Keratinocyte (primary cell): Measurements from ENCODE around the gene LAMA4. TPM values are rescaled to one million over a fixed set of nuclear protein-coding genes. Genes with fewer than 3 reads are reported as not detected.

Experiments used
- DNase-seq: peaks from one replicate; pipeline ENCODE4 v3.0.0-alpha.2; 2011; ENCODE audit warnings: low read depth, missing footprints, low spot score
- FAIRE-seq: peaks from 2 replicates; lab custom pipeline; 2011; peaks lifted over from hg19 to GRCh38; lab: Jason Lieb, UNC
- H2AFZ ChIP-seq: 2 replicates; pipeline ENCODE4 v1.6.0; 2012; ENCODE audit warnings: low read length, control low read depth, inconsistent platforms; ENCODE audit not compliant: control insufficient read depth
- H3K27ac ChIP-seq: 2 replicates; pipeline ENCODE4 v1.5.1; 2011; ENCODE audit warnings: low read length; ENCODE audit not compliant: control insufficient read depth, insufficient read depth
- H3K27me3 ChIP-seq: 3 replicates; pipeline ENCODE4 v1.6.0; 2011; ENCODE audit warnings: low read length; ENCODE audit not compliant: control insufficient read depth, insufficient read depth; ENCODE audit errors: extremely low read depth
- H3K36me3 ChIP-seq, 2 experiments: 2 replicates in 1 of 2; 3 replicates in 1 of 2; pipeline ENCODE4 v1.5.1; 2011; ENCODE audit warnings: low read length in 2 of 2, mild to moderate bottlenecking in 1 of 2; ENCODE audit not compliant: control insufficient read depth in 2 of 2, insufficient read depth in 2 of 2; ENCODE audit errors: extremely low read depth in 1 of 2
- H3K4me1 ChIP-seq: 3 replicates; pipeline ENCODE4 v1.5.1; 2011; ENCODE audit warnings: low read length; ENCODE audit not compliant: control insufficient read depth, insufficient read depth; ENCODE audit errors: extremely low read depth
- H3K4me2 ChIP-seq: 3 replicates; pipeline ENCODE4 v1.6.0; 2011; ENCODE audit warnings: low read depth, low read length; ENCODE audit not compliant: control insufficient read depth, insufficient read depth; ENCODE audit errors: extremely low read depth
- H3K4me3 ChIP-seq, 3 experiments: fragments of 200-600 bp in 1 of 3; sonication (generic) in 1 of 3; 2 replicates in 2 of 3; 3 replicates in 1 of 3; pipeline ENCODE4 v1.5.1; 2011 to 2016; ENCODE audit warnings: low read length in 3 of 3, mild to moderate bottlenecking in 3 of 3, control low read depth in 2 of 3, inconsistent platforms in 1 of 3, low read depth in 1 of 3, mixed read lengths in 1 of 3, mixed run types in 1 of 3, moderate library complexity in 1 of 3; ENCODE audit not compliant: control insufficient read depth in 2 of 3, insufficient read depth in 2 of 3; ENCODE audit errors: extremely low read depth in 1 of 3
- H3K79me2 ChIP-seq: 2 replicates; pipeline ENCODE4 v1.6.0; 2012; ENCODE audit warnings: low read length; ENCODE audit not compliant: control insufficient read depth, insufficient read depth
- H3K9ac ChIP-seq: 3 replicates; pipeline ENCODE4 v1.6.0; 2011; ENCODE audit warnings: low read length; ENCODE audit not compliant: control insufficient read depth, insufficient read depth; ENCODE audit errors: extremely low read depth
- H3K9me1 ChIP-seq: 3 replicates; pipeline ENCODE4 v1.6.0; 2011; ENCODE audit warnings: low read length; ENCODE audit not compliant: control insufficient read depth, insufficient read depth; ENCODE audit errors: extremely low read depth
- H3K9me3 ChIP-seq: 2 replicates; pipeline ENCODE4 v1.5.1; 2012; ENCODE audit warnings: low read depth, low read length; ENCODE audit not compliant: control insufficient read depth
- H4K20me1 ChIP-seq: 3 replicates; pipeline ENCODE4 v1.6.0; 2011; ENCODE audit warnings: low read length; ENCODE audit not compliant: control insufficient read depth, insufficient read depth; ENCODE audit errors: extremely low read depth
- CTCF ChIP-seq, 3 experiments: IDR thresholded peaks in 1 of 3; conservative IDR thresholded peaks in 1 of 3; optimal IDR thresholded peaks in 1 of 3; 2 replicates in 2 of 3; 3 replicates in 1 of 3; pipeline versions ENCODE3 to v1.5.1; 2011; ENCODE audit warnings: low read length in 3 of 3, mild to moderate bottlenecking in 3 of 3, moderate library complexity in 2 of 3, control low read depth in 1 of 3, inconsistent platforms in 1 of 3; ENCODE audit not compliant: insufficient read depth in 2 of 3; ENCODE audit errors: extremely low read depth in 1 of 3
- EZH2 ChIP-seq: IDR thresholded peaks from one replicate; pipeline ENCODE4 v1.6.1; 2012; ENCODE audit warnings: inconsistent platforms, mild to moderate bottlenecking, low read length, moderate library complexity
- dilution Hi-C: fragments of 300-500 bp; cut with MboI; formaldehyde crosslinking; loops from one replicate; pipeline ENCODE4 v1.7.0; 2020; ENCODE audit warnings: low sequenced_read_pairs; ENCODE audit not compliant: extremely low pct_ligation_motif_present
- polyA plus RNA-seq, 5 experiments: library from polyadenylated mRNA; depleted of rRNA in 3 of 5; stranded (reverse) in 3 of 5; stranded (forward) in 1 of 5; unstranded in 1 of 5; fragments of >200 nt; gene quantifications; 1 replicate in 1 of 5; 2 replicates in 3 of 5; 3 replicates in 1 of 5; pipeline versions ENCODE4 v1.2.1 to v1.2.3, GENCODE V29; 2011 to 2012; ENCODE audit warnings: missing spikeins in 2 of 5, low read depth in 1 of 5, low replicate concordance in 1 of 5

Gene LAMA4
- polyA plus RNA-seq, 1 donor (not counting 4 experiments of a cell fraction or from before 2014, with no cell fraction given), result 0.12 TPM

- Histone ChIP-seq H3K27ac (no peak overlapping the region), H3K9me1 (no peaks in the 10 kb centered on the region), H3K36me3 (no peaks in the 10 kb centered on the region), H2AFZ (no peak overlapping the region), H3K4me2 (no peak overlapping the region), H3K9me3 (no peaks in the 10 kb centered on the region), H3K9ac (no peak overlapping the region), H3K4me1 (peaks cover 7% of the 10 kb centered on the region), H3K79me2 (no peaks in the 10 kb centered on the region), H4K20me1 (no peaks in the 10 kb centered on the region), H3K4me3 (no peak overlapping the region), H3K27me3 (no peaks in the 10 kb centered on the region)
- dilution Hi-C loops, result no loop called here
- FAIRE-seq, result no peak
- TF ChIP-seq CTCF (optimal IDR thresholded peaks at IDR 0.05 in 1 of 3, IDR thresholded peaks at IDR 0.05 in 1 of 3, conservative IDR thresholded peaks at IDR 0.05 in 1 of 3; ENCODE audit: extremely low read depth in 1 of 3, insufficient read depth in 2 of 3, low read length in 3 of 3) (no peak), EZH2 (no peak)
- DNase-seq, result no peak
These were observed 26.4 kb downstream of the LAMA4 start for GRCh38 chr6:112227992-112228391.

GRCh38 chr6:112227411-112227810 lies 27.0 kb downstream of the LAMA4 start:
- TF ChIP-seq EZH2, result no peak
- no peak for TF ChIP-seq CTCF (optimal IDR thresholded peaks at IDR 0.05 in 1 of 3, IDR thresholded peaks at IDR 0.05 in 1 of 3, conservative IDR thresholded peaks at IDR 0.05 in 1 of 3; ENCODE audit: extremely low read depth in 1 of 3, insufficient read depth in 2 of 3, low read length in 3 of 3)
- DNase-seq, result no peak
- H3K9me1 ChIP-seq, result no peaks in the 10 kb centered on the region
- H3K36me3 ChIP-seq, result no peaks in the 10 kb centered on the region
- H3K79me2 ChIP-seq, result no peaks in the 10 kb centered on the region
- H3K9me3 ChIP-seq, result no peaks in the 10 kb centered on the region
- no peak overlapping the region for H3K9ac ChIP-seq
- no peaks in the 10 kb centered on the region for H4K20me1 ChIP-seq
- no peak overlapping the region for H2AFZ ChIP-seq
- dilution Hi-C loops, result no loop called here
- no peak overlapping the region for H3K4me2 ChIP-seq
- H3K4me3 ChIP-seq, result no peak overlapping the region
- no peaks in the 10 kb centered on the region for H3K27me3 ChIP-seq
- H3K4me1 ChIP-seq, result peaks cover 7% of the 10 kb centered on the region
- FAIRE-seq, result no peak
- no peak overlapping the region for H3K27ac ChIP-seq
